CD4-positive, alpha-beta T cell treated with Interleukin-21 for 1 hour (primary cell): ENCODE data around the gene TMEM19.
A peak's percentile ranks its signal among the peaks of the same experiment; 100 is the strongest.
"Not testable (repeated sequence)": the region's sequence is repeated elsewhere in the genome, so short reads cannot be mapped to it uniquely, and the experiment has no call there.

Experiments
- DNase-seq: peaks from one replicate; pipeline ENCODE4 v3.0.0-alpha.2; 2020

TMEM19 gene

GRCh38 chr12:71666259-71666658 is 19.6 kb upstream of the TMEM19 start:
- no peak for DNase-seq

GRCh38 chr12:71671311-71671710 is 14.6 kb upstream of the TMEM19 start:
- DNase-seq = no peak

- no peak for DNase-seq
These were observed 14.1 kb upstream of the TMEM19 start for GRCh38 chr12:71671816-71672215.

- no peak for DNase-seq
These were observed 3.4 kb upstream of the TMEM19 start for GRCh38 chr12:71682466-71682865.

- no peak for DNase-seq
These were observed 2.2 kb upstream of the TMEM19 start for GRCh38 chr12:71683633-71684032.

- peak; percentile 61 for DNase-seq
These were observed 1.8 kb upstream of the TMEM19 start for GRCh38 chr12:71684081-71684480.

- no peak for DNase-seq
These were observed 473 bp upstream of the TMEM19 start for GRCh38 chr12:71685312-71685906.

GRCh38 chr12:71686658-71687025 is 760 bp downstream of the TMEM19 start:
- no peak for DNase-seq

- DNase-seq = not testable (repeated sequence)
These were observed 1.3 kb downstream of the TMEM19 start for GRCh38 chr12:71687172-71687571.

GRCh38 chr12:71688961-71689570 is 3.2 kb downstream of the TMEM19 start:
- no peak for DNase-seq

GRCh38 chr12:71691504-71692129 is 5.7 kb downstream of the TMEM19 start:
- DNase-seq = no peak

- DNase-seq = no peak
These were observed 7.2 kb downstream of the TMEM19 start for GRCh38 chr12:71693126-71693525.

- DNase-seq = not testable (repeated sequence)
These were observed 7.8 kb downstream of the TMEM19 start for GRCh38 chr12:71693651-71694050.

- no peak for DNase-seq
These were observed 8.4 kb downstream of the TMEM19 start for GRCh38 chr12:71694099-71694820.

GRCh38 chr12:71695782-71696181 is 9.9 kb downstream of the TMEM19 start:
- no peak for DNase-seq

- not testable (repeated sequence) for DNase-seq
These were observed 16.3 kb downstream of the TMEM19 start for GRCh38 chr12:71702181-71702580.

GRCh38 chr12:71702590-71702989 is 16.7 kb downstream of the TMEM19 start:
- DNase-seq = no peak

GRCh38 chr12:71703206-71703605 is 17.3 kb downstream of the TMEM19 start:
- DNase-seq = no peak

GRCh38 chr12:71704920-71705319 is 19.0 kb downstream of the TMEM19 start:
- no peak for DNase-seq

GRCh38 chr12:71708658-71709057 is 22.8 kb downstream of the TMEM19 start:
- no peak for DNase-seq

- no peak for DNase-seq
These were observed 24.6 kb downstream of the TMEM19 start for GRCh38 chr12:71710276-71711125.

GRCh38 chr12:71718611-71719010 is 32.7 kb downstream of the TMEM19 start:
- DNase-seq = no peak
